Testis (tissue), 3 donors: Measurements from ENCODE around the gene EAF1. TPM values are rescaled to one million over a fixed set of nuclear protein-coding genes. Genes with fewer than 3 reads are reported as not detected.
A peak's percentile ranks its signal among the peaks of the same experiment; 100 is the strongest.

Experiments used
- DNase-seq: peaks from one replicate; pipeline ENCODE4 v3.0.0-alpha.2; 2019
- H3K27ac ChIP-seq, 2 donors: fragments of 200-600 bp; sonication (generic); one replicate each; pipeline ENCODE4 v1.5.1; 2019
- H3K27me3 ChIP-seq: fragments of 200-600 bp; sonication (generic); one replicate; pipeline ENCODE4 v1.5.1; 2019
- H3K36me3 ChIP-seq: fragments of 200-600 bp; sonication (generic); one replicate; pipeline ENCODE4 v1.5.1; 2017; ENCODE audit warnings: low read depth; ENCODE audit errors: missing control alignments
- H3K4me1 ChIP-seq: fragments of 200-600 bp; sonication (generic); one replicate; pipeline ENCODE4 v1.5.1; 2019
- H3K4me3 ChIP-seq, 2 donors: fragments of 200-600 bp; sonication (generic); one replicate each; pipeline ENCODE4 v1.5.1; 2017 to 2019
- H3K9me3 ChIP-seq: fragments of 200-600 bp; sonication (generic); one replicate; pipeline ENCODE4 v1.5.1; 2017
- CTCF ChIP-seq, 3 experiments: fragments of 450-650 bp in 2 of 3; fragments of 200-600 bp in 1 of 3; sonication (generic) in 1 of 3; IDR thresholded peaks; one replicate each; pipeline ENCODE4 v1.5.1; 2016 to 2019; ENCODE audit warnings: antibody characterized with exemption in 3 of 3, mild to moderate bottlenecking in 2 of 3, moderate library complexity in 1 of 3
- POLR2A ChIP-seq: fragments of 450-650 bp; IDR thresholded peaks from one replicate; pipeline ENCODE4 v1.6.1; 2017; ENCODE audit warnings: antibody characterized with exemption, mild to moderate bottlenecking, moderate library complexity
- WGBS, 2 donors: methylation state at CpG; one replicate each; pipeline ENCODE4 v1.1.5; 2018; 5-methylcytosine and 5-hydroxymethylcytosine counted together
- intact Hi-C: fragments of 100-400 bp; cut with DNase I; formaldehyde crosslinking; loops from one replicate; pipeline ENCODE4 v1.15.1; 2023; ENCODE audit warnings: low total_unique reads
- polyA plus RNA-seq: library from polyadenylated mRNA; stranded (reverse); fragments of 350-450 nt; fragmentation: Illumina TruSeq; extraction: RNeasy Lipid Tissue Mini Kit (QIAGEN cat#74804); gene quantifications from one replicate; pipeline ENCODE4 v1.2.3, GENCODE V29; 2014; ENCODE audit warnings: low read depth, low replicate concordance; ENCODE audit not compliant: insufficient read depth
- total RNA-seq, 2 donors: library from RNA; depleted of rRNA; stranded (reverse); fragments of >200 nt; gene quantifications; one replicate each; pipeline ENCODE4 v1.2.3, GENCODE V29; 2016

EAF1 gene
- total and polyA plus RNA-seq, 3 donors from 2014 or later: 25.5 to 33.4 (median 28.5) TPM

GRCh38 chr3:15399970-15400369 is 27.4 kb upstream of the EAF1 start:
- peaks cover 2% of the 10 kb centered on the region for H3K4me1 ChIP-seq
- H3K4me3 ChIP-seq: no peak overlapping the region
- H3K9me3 ChIP-seq: no peaks in the 10 kb centered on the region
- H3K27me3 ChIP-seq: no peaks in the 10 kb centered on the region
- no peaks in the 10 kb centered on the region for H3K36me3 ChIP-seq
- no peak for DNase-seq
- intact Hi-C loops: no loop called here
- TF ChIP-seq CTCF (IDR thresholded peaks at IDR 0.05) (no peak), POLR2A (no peak)
- 72 to 85% methylated on average over 5 of the region's 5 CpGs for WGBS, 2 donors
- no peak overlapping the region for H3K27ac ChIP-seq

- 69 to 74% methylated on average over 4 of the region's 4 CpGs for WGBS, 2 donors
- Histone ChIP-seq H3K4me3 (no peak overlapping the region), H3K36me3 (no peaks in the 10 kb centered on the region), H3K27me3 (no peaks in the 10 kb centered on the region), H3K4me1 (peaks cover 4% of the 10 kb centered on the region), H3K27ac (no peak overlapping the region), H3K9me3 (no peaks in the 10 kb centered on the region)
- DNase-seq: no peak
- intact Hi-C loops: no loop called here
- TF ChIP-seq CTCF (IDR thresholded peaks at IDR 0.05) (no peak), POLR2A (no peak)
Measured at GRCh38 chr3:15401936-15402335, 25.5 kb upstream of the EAF1 start.

- intact Hi-C loops: no loop called here
- Histone ChIP-seq H3K4me1 (peaks cover 4% of the 10 kb centered on the region), H3K9me3 (no peaks in the 10 kb centered on the region), H3K27me3 (no peaks in the 10 kb centered on the region), H3K4me3 (no peak overlapping the region), H3K27ac (no peak overlapping the region), H3K36me3 (no peaks in the 10 kb centered on the region)
- WGBS, 2 donors: 60 to 61% methylated on average over 3 of the region's 3 CpGs
- no peak for TF ChIP-seq POLR2A
- no peak for TF ChIP-seq CTCF (IDR thresholded peaks at IDR 0.05)
- no peak for DNase-seq
Measured at GRCh38 chr3:15403495-15403894, 23.9 kb upstream of the EAF1 start.

GRCh38 chr3:15403965-15404364 is 23.4 kb upstream of the EAF1 start:
- DNase-seq: no peak
- H3K36me3 ChIP-seq: no peaks in the 10 kb centered on the region
- H3K27me3 ChIP-seq: no peaks in the 10 kb centered on the region
- WGBS, 2 donors: 92 to 93% methylated on average over 3 of the region's 3 CpGs
- intact Hi-C loops: no loop called here
- H3K4me1 ChIP-seq: peaks cover 4% of the 10 kb centered on the region
- no peak overlapping the region for H3K27ac ChIP-seq
- no peaks in the 10 kb centered on the region for H3K9me3 ChIP-seq
- TF ChIP-seq CTCF (IDR thresholded peaks at IDR 0.05) (no peak), POLR2A (no peak)
- H3K4me3 ChIP-seq: no peak overlapping the region

- intact Hi-C loops: no loop called here
- H3K27me3 ChIP-seq: no peaks in the 10 kb centered on the region
- TF ChIP-seq POLR2A (no peak), CTCF (IDR thresholded peaks at IDR 0.05) (no peak)
- WGBS, 2 donors: 74 to 75% methylated on average over 1 of the region's 1 CpG
- H3K27ac ChIP-seq: peak overlapping the region; percentile 5 to 21
- DNase-seq: no peak
- H3K4me1 ChIP-seq: peaks cover 4% of the 10 kb centered on the region
- no peaks in the 10 kb centered on the region for H3K9me3 ChIP-seq
- no peaks in the 10 kb centered on the region for H3K36me3 ChIP-seq
- no peak overlapping the region for H3K4me3 ChIP-seq
Measured at GRCh38 chr3:15404767-15405166, 22.6 kb upstream of the EAF1 start.
